HT-29 (cell line): ENCODE results near the gene TRIM16. TPM values are rescaled to one million over a fixed set of nuclear protein-coding genes. Genes with fewer than 3 reads are reported as not detected.
A peak's percentile ranks its signal among the peaks of the same experiment; 100 is the strongest.
"Not testable (repeated sequence)": the region's sequence is repeated elsewhere in the genome, so short reads cannot be mapped to it uniquely, and the experiment has no call there.

ENCODE experiments used
- DNase-seq: peaks from one replicate; pipeline ENCODE4 v3.0.0-alpha.2; 2015; ENCODE audit warnings: low spot score
- total RNA-seq: library from RNA; depleted of rRNA; stranded (reverse); fragments of >200 nt; shearing (Covaris generic); gene quantifications from 2 replicates; pipeline ENCODE4 v1.2.3, GENCODE V29; 2014; rRNA removed

The TRIM16 gene
- 38.4 and 41.7 TPM in 2 replicates for total RNA-seq

- DNase-seq: peak; percentile 43
Observed at GRCh38 chr17:15683824-15684478, at the start of gene TRIM16. Gene TRIM16, minus strand, starts transcription at chr17:15684311. Its CDS starts 32,702 bp downstream, at chr17:15651609.

DNA sequence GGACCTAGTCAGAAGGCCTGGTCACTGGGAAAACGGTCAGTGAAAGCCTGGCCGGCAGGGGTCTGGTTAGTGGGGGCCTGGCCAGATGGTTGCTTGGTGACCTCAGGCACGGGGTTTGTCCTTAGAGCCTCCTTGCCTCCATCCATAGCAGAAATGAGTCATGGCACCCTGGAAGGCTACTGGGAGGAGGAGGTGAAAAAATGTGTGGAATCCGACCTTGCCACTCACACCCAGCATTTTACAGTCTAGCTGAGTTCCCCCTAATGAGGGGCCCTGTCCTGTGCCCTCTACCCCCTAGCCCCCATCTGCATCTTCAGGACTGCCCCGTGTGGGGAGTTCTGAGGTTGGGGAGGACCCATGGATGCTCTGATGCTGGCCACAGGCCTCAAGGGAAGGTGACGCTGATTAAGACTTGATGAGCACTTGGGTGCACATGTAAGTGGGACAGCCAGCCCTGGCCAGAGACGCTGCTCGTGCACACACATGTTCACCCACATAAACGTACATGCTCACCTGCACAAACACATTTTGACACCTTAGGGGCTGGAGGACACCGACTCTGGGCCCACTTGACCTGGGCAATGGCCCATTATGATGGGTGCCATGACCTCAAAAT, 49.2 kb upstream of the TRIM16 start:
- DNase-seq: not testable (repeated sequence)

DNA sequence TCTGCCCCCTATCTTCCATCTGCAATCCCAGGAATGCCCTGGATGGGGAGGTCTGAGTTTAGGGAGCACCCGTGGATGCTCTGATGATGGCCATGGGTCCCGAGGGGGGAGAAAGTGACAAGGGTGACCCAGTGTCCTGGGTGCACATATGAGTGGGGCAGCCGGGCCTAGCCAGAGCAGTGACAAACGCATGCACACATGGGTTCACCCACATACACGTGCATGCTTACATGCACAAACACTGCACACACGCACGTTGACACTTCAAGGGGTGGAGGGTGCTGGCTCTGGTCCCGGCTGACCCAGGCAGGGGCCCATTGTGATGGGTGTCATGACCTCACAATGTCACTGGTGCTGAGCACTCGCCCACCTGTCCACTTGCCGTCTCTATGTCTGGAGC, 47.8 kb upstream of the TRIM16 start, which contains the start of gene TBC1D26:
TBC1D26 (plus strand) TSS at position 384 of the 400 bp plus-strand sequence. CDS start 3,066 bp downstream, outside the sequence.
- not testable (repeated sequence) for DNase-seq

DNA sequence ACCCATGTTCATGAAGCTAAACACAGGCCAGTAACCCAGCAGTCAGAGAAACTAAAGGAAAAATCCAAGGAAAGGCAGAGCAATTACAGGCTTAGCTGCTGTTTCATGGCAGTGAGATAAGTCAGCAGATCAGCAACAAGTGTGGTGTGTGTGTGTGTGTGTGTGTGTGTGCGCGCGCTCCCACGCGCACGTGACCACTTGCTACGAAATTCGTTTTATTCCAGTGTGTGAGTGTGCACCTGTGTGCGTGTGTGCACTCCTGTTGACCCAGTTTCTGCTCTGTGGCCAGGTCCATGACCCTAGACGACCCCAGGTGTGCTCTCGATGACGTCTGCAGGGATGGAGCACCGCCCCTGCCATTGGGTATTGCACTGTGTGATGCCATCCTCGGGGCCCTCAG, 46.4 kb upstream of the TRIM16 start:
- DNase-seq: not testable (repeated sequence)

DNA sequence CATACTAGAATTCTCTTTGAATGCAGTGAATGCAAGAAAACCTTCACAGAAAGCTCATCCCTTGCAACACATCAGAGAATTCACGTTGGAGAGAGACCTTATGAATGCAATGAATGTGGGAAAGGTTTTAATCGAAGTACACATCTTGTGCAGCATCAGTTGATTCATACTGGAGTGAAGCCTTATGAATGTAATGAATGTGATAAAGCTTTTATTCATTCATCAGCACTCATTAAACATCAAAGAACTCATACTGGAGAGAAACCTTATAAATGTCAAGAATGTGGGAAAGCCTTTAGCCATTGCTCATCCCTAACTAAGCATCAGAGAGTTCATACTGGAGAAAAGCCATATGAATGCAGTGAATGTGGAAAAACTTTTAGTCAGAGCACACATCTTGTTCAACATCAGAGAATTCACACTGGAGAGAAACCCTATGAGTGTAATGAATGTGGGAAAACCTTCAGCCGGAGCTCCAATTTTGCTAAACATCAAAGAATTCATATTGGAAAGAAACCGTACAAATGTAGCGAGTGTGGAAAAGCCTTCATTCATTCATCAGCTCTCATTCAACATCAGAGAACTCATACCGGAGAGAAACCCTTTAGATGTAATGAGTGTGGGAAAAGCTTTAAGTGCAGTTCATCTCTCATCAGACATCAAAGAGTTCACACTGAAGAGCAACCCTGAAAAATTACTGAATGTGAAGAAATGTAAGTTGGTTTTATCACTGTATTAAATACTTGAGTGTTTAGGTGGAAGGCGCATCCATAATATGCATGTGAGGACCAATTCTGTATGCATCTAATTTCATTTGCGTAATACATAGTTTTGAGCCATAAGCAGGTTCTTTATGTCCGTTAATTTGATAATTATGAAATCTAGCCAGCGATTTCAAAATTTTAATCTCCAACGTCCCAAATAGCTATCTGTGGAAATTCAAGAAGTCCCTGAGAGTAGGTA, 32.8 kb upstream of the TRIM16 start:
- not testable (repeated sequence) for DNase-seq

GRCh38 chr17:15708879-15709278, 24.8 kb upstream of the TRIM16 start:
- DNase-seq: not testable (repeated sequence)

GRCh38 chr17:15704813-15705212, 20.7 kb upstream of the TRIM16 start:
- not testable (repeated sequence) for DNase-seq

DNA sequence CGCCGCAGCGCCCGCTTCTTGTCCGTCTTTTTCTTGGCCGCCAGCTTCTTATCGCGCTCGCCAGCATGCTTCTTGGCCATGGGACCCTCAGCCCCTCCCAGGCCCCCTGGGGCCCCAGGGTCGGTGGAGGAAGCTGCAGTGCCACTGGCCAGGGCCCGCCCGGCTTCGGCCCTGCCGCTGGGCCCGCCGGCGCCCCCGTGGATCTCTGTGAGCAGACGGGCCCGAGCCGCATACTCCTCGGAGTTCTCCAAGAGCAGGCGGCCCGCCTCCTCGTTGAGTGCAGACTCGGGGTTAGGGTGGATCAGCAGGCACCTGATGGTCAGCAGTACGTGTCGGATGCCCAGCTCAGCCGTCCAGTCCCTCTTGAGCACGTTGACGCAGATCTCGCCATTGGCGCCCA, 20.1 kb upstream of the TRIM16 start:
- not testable (repeated sequence) for DNase-seq

DNA sequence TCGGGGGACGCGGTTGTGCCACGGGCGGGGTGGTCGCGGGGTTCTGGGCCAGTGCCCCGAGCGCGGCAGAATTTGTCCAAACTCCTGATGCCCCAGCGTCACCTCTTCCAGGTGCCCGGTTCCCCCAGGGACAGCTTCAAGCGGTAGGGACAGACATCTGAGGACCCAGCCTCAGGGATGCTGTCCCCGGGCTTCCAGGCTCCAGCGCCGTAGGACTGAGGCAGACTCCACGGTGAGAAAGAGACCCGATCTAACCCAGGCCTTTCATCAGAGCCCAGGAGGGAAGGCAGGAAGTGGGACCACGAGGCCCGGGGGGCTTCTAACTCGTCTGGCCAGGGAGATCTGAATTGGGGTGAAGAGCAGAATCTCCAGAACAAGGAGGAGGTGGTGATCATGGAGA, 15.8 kb upstream of the TRIM16 start:
- not testable (repeated sequence) for DNase-seq

- peak; percentile 92 for DNase-seq
Observed at GRCh38 chr17:15699413-15699924, 15.4 kb upstream of the TRIM16 start, which contains the start of gene ZNF286A. Gene ZNF286A, plus strand, starts transcription at chr17:15699752. Its CDS starts 578 bp downstream, at chr17:15700330.

GRCh38 chr17:15698967-15699366, 14.9 kb upstream of the TRIM16 start:
- not testable (repeated sequence) for DNase-seq

DNA sequence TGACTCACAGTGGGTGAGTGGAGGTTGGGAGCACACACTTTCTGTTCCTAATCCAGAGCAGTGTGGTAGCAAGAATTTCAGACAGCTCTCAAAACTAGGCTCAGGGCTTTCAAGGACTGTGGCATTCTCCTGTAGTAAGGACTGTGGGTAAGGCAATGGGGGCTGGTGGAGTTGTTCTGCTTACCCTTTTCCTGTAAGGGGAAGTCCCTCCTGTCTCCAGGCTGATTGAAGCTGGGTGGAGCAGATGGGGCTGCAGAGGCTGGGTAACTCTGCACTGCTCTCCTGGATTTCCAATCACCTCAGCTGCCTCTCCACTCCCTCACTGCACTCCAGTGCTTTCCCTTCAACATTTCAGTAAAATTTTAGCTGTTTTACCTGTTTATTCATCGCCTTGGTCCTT, 3.4 kb upstream of the TRIM16 start:
- DNase-seq: not testable (repeated sequence)

- not testable (repeated sequence) for DNase-seq
Observed at GRCh38 chr17:15683135-15683534, 976 bp downstream of the TRIM16 start.

DNA sequence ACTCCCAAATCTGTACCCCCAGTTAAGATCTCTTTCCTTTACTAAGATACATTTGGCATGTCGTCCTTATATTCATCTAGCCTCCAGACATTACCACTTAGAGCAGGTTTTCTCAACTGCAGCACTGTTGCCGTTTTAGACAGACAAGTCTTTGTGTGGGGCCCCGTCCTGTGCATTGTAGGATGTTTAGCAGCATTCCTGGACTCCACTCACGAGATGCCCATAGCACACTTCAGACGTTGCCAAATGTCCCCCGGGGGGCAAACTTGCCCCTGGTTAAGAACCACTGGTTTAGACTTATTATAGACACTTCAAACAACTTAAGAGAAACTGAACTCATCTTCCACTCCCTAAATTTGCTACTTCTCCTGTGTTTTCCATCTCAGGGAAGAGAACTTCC, 8.1 kb downstream of the TRIM16 start:
- DNase-seq: not testable (repeated sequence)

- DNase-seq: not testable (repeated sequence)
Observed at GRCh38 chr17:15674640-15675039, 9.5 kb downstream of the TRIM16 start.

DNA sequence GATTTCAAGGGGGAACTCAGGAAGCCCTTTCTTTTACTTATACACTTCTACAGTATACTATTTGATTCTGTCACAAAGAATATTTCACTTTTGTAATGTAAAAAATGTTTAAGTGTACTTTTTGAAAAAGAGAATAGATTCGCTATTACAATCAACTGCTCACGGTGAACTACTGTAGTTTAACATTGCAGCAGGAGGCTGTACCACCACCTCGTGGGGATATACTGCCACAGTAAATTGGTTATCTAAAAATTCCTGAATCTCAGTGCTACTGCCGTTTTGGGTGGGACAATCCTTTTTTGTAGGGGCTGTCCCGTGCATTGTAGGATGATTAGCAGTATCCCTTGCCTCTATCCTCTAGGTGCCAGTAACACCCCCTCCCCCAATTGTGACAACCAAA, 14.6 kb downstream of the TRIM16 start:
- not testable (repeated sequence) for DNase-seq

GRCh38 chr17:15663691-15664090, 20.4 kb downstream of the TRIM16 start:
- no peak for DNase-seq

DNA sequence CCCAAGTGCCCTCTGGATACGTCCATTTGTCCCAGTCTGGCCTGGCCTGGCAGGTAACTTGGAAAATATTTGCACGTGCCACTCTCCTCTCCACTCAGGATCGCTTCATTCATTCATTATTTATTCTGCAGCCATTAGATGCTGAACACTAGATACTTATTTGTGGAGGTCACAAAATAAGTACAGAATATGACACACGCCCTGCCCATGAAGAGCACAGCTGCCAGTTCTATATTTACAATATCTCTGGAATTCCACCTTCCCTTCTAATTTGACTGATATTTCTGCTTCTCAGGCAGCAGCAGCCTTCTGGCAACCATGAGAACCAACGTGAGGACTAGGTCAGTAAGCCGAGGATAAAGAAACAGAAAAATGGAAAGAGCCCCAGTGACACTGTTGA, 20.9 kb downstream of the TRIM16 start:
- DNase-seq: no peak

- no peak for DNase-seq
Observed at GRCh38 chr17:15662681-15663080, 21.4 kb downstream of the TRIM16 start.

DNA sequence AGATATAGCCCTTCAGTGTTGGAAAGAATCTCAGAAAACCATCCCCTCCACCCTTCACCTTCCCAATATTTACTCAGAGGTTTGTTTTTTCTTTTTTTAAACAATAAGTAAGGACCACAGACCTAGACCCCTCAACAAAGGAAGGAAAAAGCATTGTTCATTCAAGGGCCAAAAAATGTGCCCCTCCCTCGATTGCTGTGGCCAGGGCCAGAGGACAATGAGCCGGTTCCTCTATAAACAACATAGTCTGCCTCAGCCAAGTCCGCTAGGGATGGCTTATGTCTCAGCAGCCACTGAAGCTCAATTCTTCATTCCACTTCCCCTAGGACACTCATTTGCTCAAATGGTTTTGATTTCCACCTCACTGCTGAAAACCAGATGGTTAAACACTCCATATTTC, 24.0 kb downstream of the TRIM16 start:
- DNase-seq: no peak

DNA sequence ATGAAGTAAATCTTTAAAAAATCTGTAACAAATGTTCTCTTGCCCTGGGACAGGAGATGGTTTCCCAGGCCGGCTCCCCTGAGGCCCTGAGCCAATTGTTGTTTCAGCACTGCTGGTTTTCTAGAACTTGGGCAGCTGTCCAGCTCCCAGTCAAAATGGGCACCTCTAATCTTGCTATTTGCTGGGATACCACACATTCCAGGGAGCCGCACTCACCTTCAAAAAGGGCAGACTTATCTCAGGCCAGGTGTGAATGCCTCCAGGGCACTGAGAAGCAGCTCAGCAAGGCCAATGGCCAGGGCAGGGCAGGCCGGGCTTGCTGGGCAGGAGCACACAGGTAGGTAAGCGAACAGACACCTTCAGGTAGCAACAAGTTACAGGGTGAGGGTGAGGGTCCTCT, 24.4 kb downstream of the TRIM16 start:
- DNase-seq: peak; percentile 55
